IgD-negative memory B cell (primary cell): ENCODE data around the gene DLGAP1. TPM values are rescaled to one million over a fixed set of nuclear protein-coding genes. Genes with fewer than 3 reads are reported as not detected.
A peak's percentile ranks its signal among the peaks of the same experiment; 100 is the strongest.

Experiments
- H3K27ac Mint-ChIP-seq, 3 donors: one replicate each; pipeline ENCODE4 v1.8.0; 2020 to 2022; ENCODE audit warnings: mild to moderate bottlenecking in 3 of 3, mixed read lengths in 3 of 3, moderate library complexity in 1 of 3
- H3K27me3 Mint-ChIP-seq: one replicate; pipeline ENCODE4 v1.8.0; 2021; ENCODE audit warnings: mixed read lengths
- H3K36me3 Mint-ChIP-seq: one replicate; pipeline ENCODE4 v1.8.0; 2020; ENCODE audit warnings: mild to moderate bottlenecking, mixed read lengths
- H3K4me1 Mint-ChIP-seq, 3 donors: one replicate each; pipeline ENCODE4 v1.8.0; 2020 to 2022; ENCODE audit warnings: mixed read lengths in 3 of 3, mild to moderate bottlenecking in 1 of 3
- H3K4me3 Mint-ChIP-seq, 4 donors: one replicate each; pipeline ENCODE4 v1.8.0; 2020 to 2022; ENCODE audit warnings: mild to moderate bottlenecking in 4 of 4, mixed read lengths in 4 of 4, moderate library complexity in 3 of 4
- H3K9me3 Mint-ChIP-seq, 3 donors: one replicate each; pipeline ENCODE4 v1.8.0; 2020 to 2021; ENCODE audit warnings: mixed read lengths in 3 of 3, mild to moderate bottlenecking in 1 of 3
- polyA plus RNA-seq: library from polyadenylated mRNA; unstranded; fragments of 300-500 nt; fragmentation: Illumina TruSeq; gene quantifications from one replicate; pipeline ENCODE4 v1.2.3, GENCODE V29; 2021

The DLGAP1 gene
- polyA plus RNA-seq, 1 donor from 2014 or later: not detected

- Mint-ChIP-seq H3K4me3 (no peak overlapping the region), H3K36me3 (no peaks in the 10 kb centered on the region), H3K9me3 (peaks cover 2 to 5% (median 4%) of the 10 kb centered on the region in 3 donors), H3K27me3 (peaks cover 4% of the 10 kb centered on the region), H3K27ac (no peak overlapping the region), H3K4me1 (peaks cover 0 to 3% (median 0%) of the 10 kb centered on the region in 3 donors)
Measured at GRCh38 chr18:3741333-3741732, 713.8 kb downstream of the DLGAP1 start.

GRCh38 chr18:3728704-3729437, 726.2 kb downstream of the DLGAP1 start:
- Mint-ChIP-seq H3K4me1 (peaks cover 6 to 16% (median 9%) of the 10 kb centered on the region in 3 donors), H3K4me3 (no peak overlapping the region), H3K36me3 (no peaks in the 10 kb centered on the region), H3K27me3 (peaks cover 6% of the 10 kb centered on the region), H3K9me3 (no peaks in the 10 kb centered on the region), H3K27ac (no peak overlapping the region)

GRCh38 chr18:3727274-3727673, 727.8 kb downstream of the DLGAP1 start:
- Mint-ChIP-seq H3K9me3 (no peaks in the 10 kb centered on the region), H3K36me3 (no peaks in the 10 kb centered on the region), H3K4me1 (peaks cover 6 to 17% (median 9%) of the 10 kb centered on the region in 3 donors), H3K27me3 (peaks cover 6% of the 10 kb centered on the region), H3K27ac (no peak overlapping the region), H3K4me3 (no peak overlapping the region)

- H3K27ac Mint-ChIP-seq: no peak overlapping the region
- H3K27me3 Mint-ChIP-seq: peaks cover 6% of the 10 kb centered on the region
- peak overlapping the region in 2 of 4 donors; percentile 0 to 18 for H3K4me3 Mint-ChIP-seq
- H3K9me3 Mint-ChIP-seq: no peaks in the 10 kb centered on the region
- no peaks in the 10 kb centered on the region for H3K36me3 Mint-ChIP-seq
- peaks cover 6 to 18% (median 9%) of the 10 kb centered on the region in 3 donors for H3K4me1 Mint-ChIP-seq
Measured at GRCh38 chr18:3726238-3726951, 728.7 kb downstream of the DLGAP1 start.

- H3K36me3 Mint-ChIP-seq: no peaks in the 10 kb centered on the region
- H3K4me3 Mint-ChIP-seq: peak overlapping the region in 1 of 4 donors; percentile 22
- no peaks in the 10 kb centered on the region for H3K9me3 Mint-ChIP-seq
- H3K4me1 Mint-ChIP-seq: peaks cover 6 to 18% (median 9%) of the 10 kb centered on the region in 3 donors
- H3K27ac Mint-ChIP-seq: no peak overlapping the region
- peaks cover 6% of the 10 kb centered on the region for H3K27me3 Mint-ChIP-seq
Measured at GRCh38 chr18:3725115-3725514, 730.0 kb downstream of the DLGAP1 start.

- H3K4me1 Mint-ChIP-seq: peaks cover 6 to 18% (median 9%) of the 10 kb centered on the region in 3 donors
- H3K27ac Mint-ChIP-seq: no peak overlapping the region
- H3K9me3 Mint-ChIP-seq: no peaks in the 10 kb centered on the region
- no peaks in the 10 kb centered on the region for H3K36me3 Mint-ChIP-seq
- H3K27me3 Mint-ChIP-seq: peaks cover 6% of the 10 kb centered on the region
- no peak overlapping the region for H3K4me3 Mint-ChIP-seq
Measured at GRCh38 chr18:3723554-3723953, 731.6 kb downstream of the DLGAP1 start.

GRCh38 chr18:3722649-3723433, 732.3 kb downstream of the DLGAP1 start:
- H3K4me3 Mint-ChIP-seq: no peak overlapping the region

GRCh38 chr18:3721771-3722648, 733.1 kb downstream of the DLGAP1 start:
- no peaks in the 10 kb centered on the region for H3K9me3 Mint-ChIP-seq
- H3K4me3 Mint-ChIP-seq: no peak overlapping the region
- H3K36me3 Mint-ChIP-seq: no peaks in the 10 kb centered on the region
- peaks cover 6% of the 10 kb centered on the region for H3K27me3 Mint-ChIP-seq
- peaks cover 6 to 18% (median 9%) of the 10 kb centered on the region in 3 donors for H3K4me1 Mint-ChIP-seq
- no peak overlapping the region for H3K27ac Mint-ChIP-seq

More at GRCh38 chr18:3722649-3723433, 732.3 kb downstream of the DLGAP1 start:
- Mint-ChIP-seq H3K36me3 (no peaks in the 10 kb centered on the region), H3K27ac (no peak overlapping the region), H3K4me1 (peaks cover 6 to 18% (median 9%) of the 10 kb centered on the region in 3 donors), H3K9me3 (no peaks in the 10 kb centered on the region), H3K27me3 (peaks cover 6% of the 10 kb centered on the region)

GRCh38 chr18:3720818-3721545, 734.1 kb downstream of the DLGAP1 start:
- Mint-ChIP-seq H3K9me3 (no peaks in the 10 kb centered on the region), H3K27ac (no peak overlapping the region)

GRCh38 chr18:3720159-3720558, 734.9 kb downstream of the DLGAP1 start:
- Mint-ChIP-seq H3K27ac (no peak overlapping the region), H3K9me3 (no peaks in the 10 kb centered on the region), H3K4me3 (no peak overlapping the region), H3K36me3 (no peaks in the 10 kb centered on the region), H3K4me1 (peaks cover 0 to 5% (median 3%) of the 10 kb centered on the region in 3 donors), H3K27me3 (peaks cover under 1% of the 10 kb centered on the region)

More at GRCh38 chr18:3720818-3721545, 734.1 kb downstream of the DLGAP1 start:
- Mint-ChIP-seq H3K36me3 (no peaks in the 10 kb centered on the region), H3K4me1 (peaks cover 3 to 13% (median 9%) of the 10 kb centered on the region in 3 donors), H3K4me3 (no peak overlapping the region), H3K27me3 (peaks cover 3% of the 10 kb centered on the region)

GRCh38 chr18:3717376-3718025, 737.6 kb downstream of the DLGAP1 start:
- Mint-ChIP-seq H3K36me3 (no peaks in the 10 kb centered on the region), H3K4me1 (peaks cover 0 to 3% (median 0%) of the 10 kb centered on the region in 3 donors), H3K4me3 (no peak overlapping the region), H3K27me3 (peaks cover 10% of the 10 kb centered on the region), H3K9me3 (no peaks in the 10 kb centered on the region), H3K27ac (no peak overlapping the region)

- Mint-ChIP-seq H3K9me3 (no peaks in the 10 kb centered on the region), H3K27ac (no peak overlapping the region), H3K4me3 (no peak overlapping the region), H3K4me1 (no peaks in the 10 kb centered on the region), H3K36me3 (no peaks in the 10 kb centered on the region), H3K27me3 (peaks cover 15% of the 10 kb centered on the region)
Measured at GRCh38 chr18:3716116-3716660, 738.9 kb downstream of the DLGAP1 start.
